ENCODE measurements around the gene SNW1.

GRCh38 chr14:77741438-77741837 lies 19.5 kb downstream of the SNW1 start:
- TF ChIP-seq CTCF (IDR thresholded peaks at IDR 0.05; ENCODE audit: poor library complexity, severe bottlenecking) (no peak), POLR2AphosphoS5 (IDR thresholded peaks at IDR 0.05) (no peak), EP300 (conservative IDR thresholded peaks at IDR 0.05; ENCODE audit: poor library complexity, severe bottlenecking) (no peak), RAD21 (conservative IDR thresholded peaks at IDR 0.05) (no peak)

All from neural cell (in vitro differentiated cells).